GM18909 (cell line): ENCODE measurements around the gene CDCA8.
"Not testable (repeated sequence)": the region's sequence is repeated elsewhere in the genome, so short reads cannot be mapped to it uniquely, and the experiment has no call there.

Experiments
- ATAC-seq: cut with Tn5 transposase; IDR thresholded peaks from one replicate; pipeline ENCODE4 v1.9.1; 2021; ENCODE audit warnings: mild to moderate bottlenecking; ENCODE audit not compliant: unreplicated experiment, poor library complexity

The CDCA8 gene

GRCh38 chr1:37672136-37672870 is 20.0 kb upstream of the CDCA8 start:
- no peak for ATAC-seq

- ATAC-seq = no peak
These were observed 18.4 kb upstream of the CDCA8 start for GRCh38 chr1:37673920-37674319.

GRCh38 chr1:37676281-37677142 is 15.8 kb upstream of the CDCA8 start:
- ATAC-seq = no peak

DNA sequence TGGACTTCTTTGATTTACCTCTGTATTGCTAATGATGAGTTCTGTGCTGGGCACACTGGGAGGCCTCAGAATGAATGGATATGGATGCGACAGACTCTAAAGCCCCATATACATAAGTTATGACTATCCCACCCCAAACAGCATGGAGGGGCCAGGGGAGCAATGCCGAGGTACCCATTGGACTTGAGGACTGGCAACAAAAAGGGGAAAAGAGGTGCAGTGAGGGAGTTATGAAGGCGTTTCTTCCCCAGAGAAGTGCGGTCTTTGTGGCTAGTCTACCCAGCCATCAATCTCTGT is 15.2 kb upstream of the CDCA8 start:
- ATAC-seq = no peak

GRCh38 chr1:37677808-37678207 is 14.5 kb upstream of the CDCA8 start:
- no peak for ATAC-seq

DNA sequence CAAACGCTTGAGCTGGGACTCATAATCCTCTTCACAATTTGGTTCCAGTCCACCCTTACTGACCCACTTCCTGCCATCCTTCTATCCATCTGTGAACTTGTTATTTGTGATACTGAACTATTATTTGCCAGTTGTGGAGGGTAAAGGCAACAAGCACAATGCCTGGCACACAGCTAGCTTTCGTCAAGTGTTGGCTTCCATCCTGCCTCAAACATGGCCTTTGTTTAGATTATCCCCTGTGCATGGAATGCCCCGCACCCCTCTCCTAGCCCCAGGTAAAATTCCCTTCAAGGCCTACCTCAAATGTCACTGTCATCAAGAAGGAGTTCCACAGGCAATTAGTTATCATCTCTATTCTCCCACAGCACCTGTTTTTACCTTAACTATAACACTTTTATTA is 11.4 kb upstream of the CDCA8 start:
- ATAC-seq = no peak

DNA sequence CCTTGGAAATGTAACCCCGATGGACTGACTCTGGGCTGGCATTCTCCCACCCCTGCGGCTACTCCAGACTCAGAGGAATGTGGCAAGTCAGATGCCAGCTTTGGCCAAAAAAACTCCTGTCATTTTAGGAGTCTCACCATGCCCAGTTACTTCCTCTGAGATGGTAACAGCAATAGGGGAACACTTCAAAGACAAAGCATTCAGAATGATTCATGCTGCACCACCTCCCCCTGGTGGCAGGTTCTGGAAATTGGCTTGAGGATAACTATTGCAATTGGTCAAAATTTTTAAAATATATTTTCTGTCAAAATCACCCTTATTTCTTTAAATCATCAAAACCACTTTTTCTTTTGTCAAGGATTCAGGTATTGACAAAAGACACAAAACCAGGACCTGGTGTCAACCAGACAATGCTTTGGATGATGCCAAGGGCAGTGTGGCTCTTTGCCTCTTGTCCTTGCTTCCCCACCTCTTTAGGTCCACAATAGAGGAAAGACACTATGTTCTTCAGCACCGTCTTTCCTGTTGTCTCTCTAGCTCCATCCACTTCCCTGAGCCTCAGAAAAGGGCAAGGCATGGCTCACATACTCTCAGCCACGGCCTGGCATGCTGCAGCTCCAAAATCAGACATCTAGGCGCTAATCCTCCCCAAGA is 9.9 kb upstream of the CDCA8 start:
- ATAC-seq = no peak

GRCh38 chr1:37684182-37684581 is 8.1 kb upstream of the CDCA8 start:
- not testable (repeated sequence) for ATAC-seq

GRCh38 chr1:37685722-37686121 is 6.6 kb upstream of the CDCA8 start:
- no peak for ATAC-seq

DNA sequence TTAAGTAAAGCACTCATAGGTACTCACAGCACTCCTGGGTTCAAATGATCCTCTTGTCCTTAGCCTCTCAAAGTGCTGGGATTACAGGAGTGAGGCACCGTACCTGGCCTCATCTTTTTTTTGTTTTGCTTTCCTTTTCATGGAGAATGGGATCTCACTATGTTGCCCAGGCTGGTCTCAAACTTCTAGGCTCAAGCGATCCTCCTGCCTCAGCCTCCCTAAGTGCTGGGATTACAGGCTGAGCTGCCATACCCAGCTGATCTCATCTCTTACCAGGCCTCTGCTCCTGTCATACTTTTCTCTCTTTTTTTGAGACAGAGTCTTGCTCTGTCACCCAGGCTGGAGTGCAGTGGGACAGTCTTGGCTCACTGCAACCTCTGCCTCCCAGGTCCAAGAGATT is 4.6 kb upstream of the CDCA8 start:
- not testable (repeated sequence) for ATAC-seq

- no peak for ATAC-seq
These were observed 3.4 kb upstream of the CDCA8 start for GRCh38 chr1:37688926-37689325.

GRCh38 chr1:37691497-37692077 is 729 bp upstream of the CDCA8 start:
- ATAC-seq = peak; percentile 2

GRCh38 chr1:37692834-37693175 is 489 bp downstream of the CDCA8 start:
- no peak for ATAC-seq

DNA sequence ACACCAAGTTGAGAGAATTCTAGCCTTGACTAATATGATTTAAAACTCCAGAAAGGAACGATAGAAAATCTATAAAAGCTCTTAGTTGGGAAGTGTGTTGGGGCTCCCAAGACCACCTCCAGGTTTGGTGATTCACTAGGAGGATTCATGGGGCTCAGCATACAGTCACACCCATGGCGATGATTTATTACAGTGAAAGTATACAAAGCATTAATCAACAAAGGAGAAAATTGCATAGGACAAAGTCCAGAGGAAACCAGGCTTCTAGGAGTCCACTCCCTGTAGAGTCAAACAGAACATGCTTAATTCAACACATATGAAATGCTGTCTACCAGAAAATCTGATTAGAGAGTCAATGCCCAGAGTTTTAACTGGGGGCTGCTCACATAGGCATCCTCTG is 4.8 kb downstream of the CDCA8 start:
- no peak for ATAC-seq

GRCh38 chr1:37697737-37698136 is 5.4 kb downstream of the CDCA8 start:
- ATAC-seq = no peak

- no peak for ATAC-seq
These were observed 6.8 kb downstream of the CDCA8 start for GRCh38 chr1:37699147-37699546.

GRCh38 chr1:37701051-37701450 is 8.7 kb downstream of the CDCA8 start:
- no peak for ATAC-seq

GRCh38 chr1:37703061-37703460 is 10.7 kb downstream of the CDCA8 start:
- ATAC-seq = no peak

DNA sequence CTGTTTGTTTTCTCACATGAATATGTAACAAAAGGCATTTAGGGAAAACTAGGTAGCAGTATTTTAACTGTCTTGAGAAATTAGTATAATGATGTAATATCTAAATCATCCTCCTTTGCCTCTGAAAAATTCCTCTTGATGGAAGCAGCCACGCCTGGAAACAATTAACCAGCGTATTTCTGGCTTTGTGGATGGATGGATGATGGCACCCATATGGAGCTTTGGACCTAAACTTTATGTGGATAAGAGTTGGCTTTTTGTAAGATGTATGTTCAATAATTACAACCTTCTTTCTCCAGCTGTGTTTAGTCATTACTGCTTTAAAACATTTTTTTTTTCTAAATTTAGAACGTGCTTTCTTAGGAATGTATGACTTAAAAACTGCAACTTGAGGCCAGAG is 12.7 kb downstream of the CDCA8 start:
- ATAC-seq = no peak

DNA sequence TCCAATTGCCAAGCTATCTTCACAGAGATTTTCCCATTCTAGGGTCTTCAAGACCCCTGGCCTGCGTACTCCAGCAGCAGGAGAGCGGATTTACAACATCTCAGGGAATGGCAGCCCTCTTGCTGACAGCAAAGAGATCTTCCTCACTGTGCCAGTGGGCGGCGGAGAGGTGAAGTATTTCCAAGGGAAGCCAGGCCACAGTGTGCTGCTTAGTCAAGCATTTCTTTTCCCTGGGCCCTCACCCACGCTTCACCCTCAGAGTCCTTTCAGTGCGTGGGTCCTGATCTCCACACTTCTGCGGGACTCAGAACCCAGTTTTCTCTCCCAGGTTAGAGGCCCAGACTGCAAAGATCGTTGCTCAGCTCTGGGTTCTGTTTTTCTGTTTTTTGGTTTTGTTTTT is 13.1 kb downstream of the CDCA8 start:
- no peak for ATAC-seq

DNA sequence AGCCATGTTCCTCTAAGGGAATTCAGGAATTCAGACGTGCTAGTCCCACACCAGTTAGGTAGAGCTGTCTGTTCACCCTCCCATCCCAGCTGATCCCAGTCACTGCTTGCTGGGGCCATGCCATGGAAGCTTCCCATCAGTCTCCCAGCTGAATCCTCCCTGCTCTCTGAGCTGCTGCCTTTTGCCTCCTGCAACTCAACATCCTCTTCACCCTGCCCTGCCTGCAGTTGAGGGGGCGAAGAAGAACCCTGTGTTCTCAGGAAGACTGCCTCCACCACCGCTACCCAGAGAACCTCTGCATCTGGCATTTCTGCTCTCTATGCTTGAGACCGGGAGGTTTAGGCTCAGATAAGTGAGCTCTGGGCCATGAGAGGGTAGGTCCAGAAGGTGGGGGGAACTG is 16.2 kb downstream of the CDCA8 start:
- ATAC-seq = no peak
